ENCODE results near the gene ATP5F1D. TPM values are rescaled to one million over a fixed set of nuclear protein-coding genes. Genes with fewer than 3 reads are reported as not detected.

Gene ATP5F1D
- total and polyA plus RNA-seq, 9 donors = 1.3 to 218 (median 138) TPM

DNA sequence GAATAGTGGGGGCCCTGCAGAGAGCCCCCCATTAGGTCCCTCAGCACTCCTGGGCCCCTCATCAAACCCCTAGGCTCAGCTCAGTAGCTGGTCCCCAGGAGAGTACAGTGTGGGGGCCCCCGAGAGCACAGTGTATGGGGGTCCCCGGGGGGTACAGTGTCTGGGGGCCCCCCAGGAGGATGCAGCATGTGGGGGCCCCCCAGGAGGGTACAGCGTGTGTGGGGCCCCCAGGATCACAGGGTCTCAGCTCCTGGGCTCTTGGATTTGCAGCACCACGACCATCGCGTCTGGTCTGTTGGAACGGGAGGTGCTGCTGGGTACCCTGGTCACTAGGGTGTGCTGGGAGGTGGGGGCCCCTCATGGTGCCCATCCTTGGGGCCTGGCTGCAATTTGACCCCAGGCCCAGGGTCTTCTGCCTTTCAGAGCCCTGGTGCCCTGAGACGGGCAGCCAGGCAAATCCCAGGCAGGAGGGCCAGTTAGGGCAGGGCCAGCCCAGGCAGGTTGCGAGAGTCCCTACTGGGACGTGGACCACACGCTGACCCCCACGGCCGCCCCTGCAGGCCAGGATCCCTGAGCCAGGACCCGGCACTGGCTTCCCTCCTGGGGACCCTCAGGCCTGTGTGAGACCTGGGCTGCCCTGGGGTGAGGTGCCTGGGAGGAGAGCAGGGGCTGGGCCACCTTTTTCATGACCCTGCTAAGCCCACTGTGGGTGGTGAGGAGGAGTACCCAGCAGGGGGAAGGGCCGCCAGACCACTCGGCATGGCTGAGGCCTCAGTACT is 17.3 kb upstream of the ATP5F1D start:
- no peaks in the 10 kb centered on the region for H3K9me3 ChIP-seq
- TF ChIP-seq EP300 (IDR thresholded peaks at IDR 0.05) = no peak
- TF ChIP-seq POLR2A (IDR thresholded peaks at IDR 0.05) = no peak
- TF ChIP-seq, protein P1, sequence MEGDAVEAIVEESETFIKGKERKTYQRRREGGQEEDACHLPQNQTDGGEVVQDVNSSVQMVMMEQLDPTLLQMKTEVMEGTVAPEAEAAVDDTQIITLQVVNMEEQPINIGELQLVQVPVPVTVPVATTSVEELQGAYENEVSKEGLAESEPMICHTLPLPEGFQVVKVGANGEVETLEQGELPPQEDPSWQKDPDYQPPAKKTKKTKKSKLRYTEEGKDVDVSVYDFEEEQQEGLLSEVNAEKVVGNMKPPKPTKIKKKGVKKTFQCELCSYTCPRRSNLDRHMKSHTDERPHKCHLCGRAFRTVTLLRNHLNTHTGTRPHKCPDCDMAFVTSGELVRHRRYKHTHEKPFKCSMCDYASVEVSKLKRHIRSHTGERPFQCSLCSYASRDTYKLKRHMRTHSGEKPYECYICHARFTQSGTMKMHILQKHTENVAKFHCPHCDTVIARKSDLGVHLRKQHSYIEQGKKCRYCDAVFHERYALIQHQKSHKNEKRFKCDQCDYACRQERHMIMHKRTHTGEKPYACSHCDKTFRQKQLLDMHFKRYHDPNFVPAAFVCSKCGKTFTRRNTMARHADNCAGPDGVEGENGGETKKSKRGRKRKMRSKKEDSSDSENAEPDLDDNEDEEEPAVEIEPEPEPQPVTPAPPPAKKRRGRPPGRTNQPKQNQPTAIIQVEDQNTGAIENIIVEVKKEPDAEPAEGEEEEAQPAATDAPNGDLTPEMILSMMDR (IDR thresholded peaks at IDR 0.05) = no peak
- intact Hi-C loops (cut with DNase I) = no loop called here
- no peak overlapping the region for H3K27ac ChIP-seq
- no peaks in the 10 kb centered on the region for H3K36me3 ChIP-seq
- no peak overlapping the region for H3K4me3 ChIP-seq
- no peak for DNase-seq
- H3K4me1 ChIP-seq (ENCODE audit: insufficient read depth) = peaks cover 3% of the 10 kb centered on the region
- 91 to 92% (median 91%) methylated on average over 11 to 16 of the region's 16 CpGs for WGBS, 3 donors
- H3K27me3 ChIP-seq = no peaks in the 10 kb centered on the region

DNA sequence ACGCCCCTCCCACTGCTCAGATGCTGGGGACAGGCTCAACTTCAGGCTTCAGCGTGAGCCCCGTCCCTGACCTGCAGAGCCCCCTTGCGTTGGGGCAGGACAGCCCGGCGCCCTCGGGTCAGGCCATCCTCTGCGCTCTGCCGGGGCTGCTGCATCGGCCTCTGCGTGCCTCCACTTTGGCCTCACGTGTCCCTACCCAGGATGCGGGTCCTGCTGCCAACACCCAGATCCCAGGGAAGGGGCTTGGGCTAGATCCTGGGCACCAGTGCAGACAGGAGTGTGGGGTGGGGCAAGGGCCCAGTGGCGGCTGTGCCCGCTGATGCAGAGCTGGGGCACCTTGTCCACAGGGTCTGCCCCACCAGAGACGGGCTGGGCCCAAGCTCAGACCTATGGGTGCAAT is 16.7 kb upstream of the ATP5F1D start:
- peaks cover 3% of the 10 kb centered on the region for H3K4me1 ChIP-seq (ENCODE audit: insufficient read depth)
- H3K27ac ChIP-seq = no peak overlapping the region
- intact Hi-C loops (cut with DNase I) = no loop called here
- no peaks in the 10 kb centered on the region for H3K9me3 ChIP-seq
- 84 to 86% (median 85%) methylated on average over 16 of the region's 16 CpGs for WGBS, 3 donors
- no peaks in the 10 kb centered on the region for H3K27me3 ChIP-seq
- no peak overlapping the region for H3K4me3 ChIP-seq
- no peaks in the 10 kb centered on the region for H3K36me3 ChIP-seq
- TF ChIP-seq POLR2A (IDR thresholded peaks at IDR 0.05) = no peak
- TF ChIP-seq, protein P1 (IDR thresholded peaks at IDR 0.05) = no peak
- TF ChIP-seq EP300 (IDR thresholded peaks at IDR 0.05) = no peak
- DNase-seq = no peak

GRCh38 chr19:1225440-1226226 is 15.9 kb upstream of the ATP5F1D start:
- 84 to 89% (median 86%) methylated on average over 29 of the region's 29 CpGs for WGBS, 3 donors
- no peaks in the 10 kb centered on the region for H3K9me3 ChIP-seq
- H3K36me3 ChIP-seq = no peaks in the 10 kb centered on the region
- no peak for DNase-seq
- TF ChIP-seq, protein P1 (IDR thresholded peaks at IDR 0.05) = no peak
- no peak for TF ChIP-seq POLR2A (IDR thresholded peaks at IDR 0.05)
- no peak for TF ChIP-seq EP300 (IDR thresholded peaks at IDR 0.05)
- no peak overlapping the region for H3K4me3 ChIP-seq
- no peak overlapping the region for H3K27ac ChIP-seq
- H3K27me3 ChIP-seq = no peaks in the 10 kb centered on the region
- intact Hi-C loops (cut with DNase I) = no loop called here
- peaks cover 3% of the 10 kb centered on the region for H3K4me1 ChIP-seq (ENCODE audit: insufficient read depth)

- H3K4me1 ChIP-seq (ENCODE audit: insufficient read depth) = peaks cover 3% of the 10 kb centered on the region
- no peak for TF ChIP-seq EP300 (IDR thresholded peaks at IDR 0.05)
- TF ChIP-seq, protein P1 (IDR thresholded peaks at IDR 0.05) = no peak
- TF ChIP-seq POLR2A (IDR thresholded peaks at IDR 0.05) = no peak
- H3K4me3 ChIP-seq = no peak overlapping the region
- no peaks in the 10 kb centered on the region for H3K9me3 ChIP-seq
- 89 to 96% (median 92%) methylated on average over 8 to 11 of the region's 11 CpGs for WGBS, 3 donors
- intact Hi-C loops (cut with DNase I) = no loop called here
- H3K36me3 ChIP-seq = no peaks in the 10 kb centered on the region
- DNase-seq = no peak
- H3K27me3 ChIP-seq = no peaks in the 10 kb centered on the region
- H3K27ac ChIP-seq = no peak overlapping the region
Observed at GRCh38 chr19:1226227-1226518, 15.4 kb upstream of the ATP5F1D start.
